Mesothelial cell of epicardium (in vitro differentiated cells): ENCODE results near the gene TANC1. TPM values are rescaled to one million over a fixed set of nuclear protein-coding genes. Genes with fewer than 3 reads are reported as not detected.
A peak's percentile ranks its signal among the peaks of the same experiment; 100 is the strongest.

ENCODE experiments used
- DNase-seq, 2 experiments: peaks; one replicate each; pipeline ENCODE4 v3.0.0; 2021; ENCODE audit warnings: low spot score in 2 of 2; ENCODE audit not compliant: unreplicated experiment in 2 of 2
- H3K27ac Mint-ChIP-seq: 2 replicates; pipeline ENCODE4 v1.8.0; 2021; ENCODE audit warnings: mixed read lengths
- H3K27me3 Mint-ChIP-seq: 2 replicates; pipeline ENCODE4 v1.8.0; 2021; ENCODE audit warnings: low read depth, mixed read lengths
- H3K36me3 Mint-ChIP-seq: 2 replicates; pipeline ENCODE4 v1.8.0; 2021; ENCODE audit warnings: mixed read lengths
- H3K4me1 Mint-ChIP-seq: 2 replicates; pipeline ENCODE4 v1.8.0; 2021; ENCODE audit warnings: mixed read lengths
- H3K4me3 Mint-ChIP-seq: 2 replicates; pipeline ENCODE4 v1.8.0; 2021; ENCODE audit warnings: mild to moderate bottlenecking, moderate library complexity, mixed read lengths
- H3K9me3 Mint-ChIP-seq: 2 replicates; pipeline ENCODE4 v1.8.0; 2021; ENCODE audit warnings: mixed read lengths
- total RNA-seq: library from RNA; stranded (reverse); gene quantifications from 3 replicates; pipeline ENCODE4 v1.2.1, GENCODE V29; 2021
- TF ChIP-seq, protein P1 (sequence below): fragments of 200-600 bp; sonication (generic); IDR thresholded peaks from one replicate; pipeline ENCODE4 v1.5.0; 2021; ENCODE audit warnings: antibody characterized with exemption; ENCODE audit not compliant: unreplicated experiment

TANC1 gene
- total RNA-seq, 1 donor from 2014 or later, result 138 TPM

DNA sequence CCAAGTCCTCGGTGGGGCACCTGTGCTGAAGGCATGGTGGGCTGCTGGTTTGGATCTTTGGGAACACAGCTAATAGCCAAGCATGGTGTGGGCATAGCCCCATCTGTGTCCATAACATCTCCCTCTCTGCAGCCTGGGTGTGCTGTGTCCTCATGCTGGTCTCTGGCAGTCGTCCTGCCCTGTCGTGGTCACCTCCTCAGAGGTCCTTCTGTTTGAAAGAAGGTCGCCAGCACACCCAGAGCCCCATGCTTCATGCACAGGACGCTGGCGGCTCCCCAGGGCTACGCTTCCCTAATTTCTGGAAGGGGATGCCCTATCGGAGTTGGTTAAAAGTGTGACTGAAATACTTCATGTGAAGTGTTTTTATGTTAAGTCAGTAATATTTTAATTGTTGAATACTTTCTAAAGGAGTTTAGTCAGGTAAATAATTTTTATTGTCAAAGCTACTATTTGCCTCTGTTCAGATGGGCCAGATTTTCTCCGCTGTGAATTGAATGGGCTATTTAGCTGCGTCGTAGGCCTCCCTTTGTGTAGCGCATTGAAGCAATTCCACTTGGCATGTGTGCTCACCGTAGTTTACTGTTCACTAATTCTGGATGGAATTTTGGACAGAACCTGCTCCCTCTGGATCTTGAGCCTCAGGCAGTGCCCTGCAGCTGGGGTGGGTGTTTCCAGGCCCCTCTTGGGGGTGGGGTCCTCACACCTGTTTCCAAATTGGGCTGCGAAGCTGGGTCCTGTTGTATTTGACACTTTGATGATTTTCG is 236.1 kb downstream of the TANC1 start:
- no peaks in the 10 kb centered on the region for H3K27me3 Mint-ChIP-seq
- H3K4me3 Mint-ChIP-seq, result no peak overlapping the region
- no peak overlapping the region for H3K27ac Mint-ChIP-seq
- H3K36me3 Mint-ChIP-seq, result peaks cover 46% of the 10 kb centered on the region
- peaks cover 5% of the 10 kb centered on the region for H3K4me1 Mint-ChIP-seq
- H3K9me3 Mint-ChIP-seq, result no peaks in the 10 kb centered on the region
- DNase-seq, result no peak
- TF ChIP-seq, protein P1, sequence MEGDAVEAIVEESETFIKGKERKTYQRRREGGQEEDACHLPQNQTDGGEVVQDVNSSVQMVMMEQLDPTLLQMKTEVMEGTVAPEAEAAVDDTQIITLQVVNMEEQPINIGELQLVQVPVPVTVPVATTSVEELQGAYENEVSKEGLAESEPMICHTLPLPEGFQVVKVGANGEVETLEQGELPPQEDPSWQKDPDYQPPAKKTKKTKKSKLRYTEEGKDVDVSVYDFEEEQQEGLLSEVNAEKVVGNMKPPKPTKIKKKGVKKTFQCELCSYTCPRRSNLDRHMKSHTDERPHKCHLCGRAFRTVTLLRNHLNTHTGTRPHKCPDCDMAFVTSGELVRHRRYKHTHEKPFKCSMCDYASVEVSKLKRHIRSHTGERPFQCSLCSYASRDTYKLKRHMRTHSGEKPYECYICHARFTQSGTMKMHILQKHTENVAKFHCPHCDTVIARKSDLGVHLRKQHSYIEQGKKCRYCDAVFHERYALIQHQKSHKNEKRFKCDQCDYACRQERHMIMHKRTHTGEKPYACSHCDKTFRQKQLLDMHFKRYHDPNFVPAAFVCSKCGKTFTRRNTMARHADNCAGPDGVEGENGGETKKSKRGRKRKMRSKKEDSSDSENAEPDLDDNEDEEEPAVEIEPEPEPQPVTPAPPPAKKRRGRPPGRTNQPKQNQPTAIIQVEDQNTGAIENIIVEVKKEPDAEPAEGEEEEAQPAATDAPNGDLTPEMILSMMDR, result no peak

DNA sequence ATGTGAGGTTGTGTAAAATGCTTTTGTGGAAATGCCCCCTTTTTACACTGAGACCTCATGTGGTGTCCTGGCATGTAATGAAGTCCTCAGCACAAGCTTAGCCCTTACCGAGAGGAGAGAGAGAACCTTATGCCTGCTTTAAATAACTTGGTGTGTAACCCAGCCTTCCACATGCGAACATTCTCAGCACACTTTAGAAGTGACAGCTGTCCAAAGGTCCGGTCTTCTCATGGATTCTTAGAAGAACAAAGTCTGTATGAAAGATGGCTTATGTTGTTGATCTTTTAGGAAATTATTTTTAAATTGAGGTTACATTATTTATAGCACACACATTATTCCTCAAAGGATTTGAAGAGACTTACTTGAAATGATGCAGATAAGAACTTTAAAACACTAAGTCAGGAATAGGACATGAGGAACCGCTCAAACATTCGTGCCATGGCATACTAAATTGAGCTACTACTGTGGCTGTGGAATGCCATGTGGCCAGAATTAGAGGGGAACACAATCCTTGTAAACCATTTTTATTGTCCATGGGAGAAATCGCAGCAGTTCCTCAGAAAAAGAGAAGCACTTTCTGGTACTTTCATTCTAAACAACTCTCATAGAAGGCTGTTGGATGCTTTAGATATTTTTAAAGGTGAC is 238.4 kb downstream of the TANC1 start:
- DNase-seq, result no peak
- peak overlapping the region; percentile 76 for H3K27ac Mint-ChIP-seq
- H3K9me3 Mint-ChIP-seq, result no peaks in the 10 kb centered on the region
- TF ChIP-seq, protein P1, result no peak
- H3K27me3 Mint-ChIP-seq, result no peaks in the 10 kb centered on the region
- H3K4me1 Mint-ChIP-seq, result peaks cover 20% of the 10 kb centered on the region
- no peak overlapping the region for H3K4me3 Mint-ChIP-seq
- H3K36me3 Mint-ChIP-seq, result peaks cover 36% of the 10 kb centered on the region

DNA sequence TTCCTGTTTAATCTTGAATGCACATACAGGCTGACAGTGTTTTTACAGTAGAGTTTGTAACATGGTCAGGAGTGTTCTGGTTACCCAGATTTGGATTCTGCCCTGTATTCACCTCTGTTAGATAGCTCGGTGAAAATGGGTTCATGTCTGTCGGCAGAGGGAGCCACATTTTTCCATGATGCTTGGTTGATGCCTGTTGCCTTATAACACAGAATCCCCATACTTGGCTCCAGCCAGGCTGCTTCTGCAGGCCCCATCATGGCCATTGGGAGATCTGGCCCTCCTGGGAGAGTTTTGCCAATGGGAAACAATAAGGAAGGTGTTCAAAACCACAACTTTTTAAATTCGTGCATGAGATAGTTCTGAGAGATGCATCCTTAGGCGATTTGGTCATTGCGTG is 240.0 kb downstream of the TANC1 start:
- H3K36me3 Mint-ChIP-seq, result peaks cover 42% of the 10 kb centered on the region
- H3K27me3 Mint-ChIP-seq, result no peaks in the 10 kb centered on the region
- peaks cover 34% of the 10 kb centered on the region for H3K4me1 Mint-ChIP-seq
- no peak for DNase-seq
- H3K4me3 Mint-ChIP-seq, result no peak overlapping the region
- no peaks in the 10 kb centered on the region for H3K9me3 Mint-ChIP-seq
- TF ChIP-seq, protein P1, result no peak
- H3K27ac Mint-ChIP-seq, result peak overlapping the region; percentile 91

DNA sequence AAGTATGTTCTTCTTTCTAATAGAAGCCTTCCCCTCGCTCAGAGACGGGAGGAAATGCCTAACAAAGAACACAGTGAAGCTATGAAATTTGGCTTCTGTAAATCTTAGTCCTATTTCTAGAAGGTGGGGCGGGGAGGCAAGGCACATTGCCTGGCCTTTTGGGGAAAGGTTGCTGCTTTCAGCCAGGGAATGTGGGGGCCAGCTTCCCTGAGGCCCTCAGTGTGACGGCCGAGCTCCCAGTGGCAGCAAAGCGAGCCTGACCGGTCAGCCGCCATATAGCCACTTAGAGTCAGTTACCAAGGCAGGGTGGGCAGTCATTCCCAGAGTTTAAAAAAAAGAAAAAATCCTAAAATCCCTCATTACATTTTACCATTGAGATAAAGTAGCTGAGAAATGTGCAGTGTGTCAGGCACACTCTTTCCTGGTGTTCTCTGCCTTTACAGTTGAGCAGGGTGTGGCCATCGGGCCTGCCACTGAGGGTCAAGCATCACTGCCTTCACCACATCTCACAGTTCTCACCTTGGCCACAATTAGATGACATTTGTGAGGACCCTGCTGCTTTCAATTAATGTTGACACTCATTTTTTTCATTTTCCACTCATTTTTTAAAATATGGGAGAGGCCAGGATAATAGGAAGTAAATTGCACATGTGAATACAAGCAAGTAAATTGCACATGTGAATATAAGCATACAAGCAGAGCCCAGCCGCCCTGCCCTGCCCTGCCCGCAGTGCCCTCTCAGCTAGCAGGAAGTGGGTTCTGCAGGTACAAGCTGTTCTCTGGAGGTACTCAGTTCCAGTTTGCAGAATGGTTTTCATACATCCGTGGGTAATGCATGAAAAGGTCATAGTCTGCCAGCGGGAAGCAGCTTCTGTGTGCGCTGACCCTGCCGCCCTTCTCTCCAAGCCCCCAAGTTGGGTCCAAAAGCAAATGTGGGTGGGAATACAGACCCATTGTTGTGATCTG is 241.2 kb downstream of the TANC1 start:
- H3K27ac Mint-ChIP-seq, result peak overlapping the region; percentile 91
- peaks cover 36% of the 10 kb centered on the region for H3K4me1 Mint-ChIP-seq
- H3K4me3 Mint-ChIP-seq, result no peak overlapping the region
- peaks cover 44% of the 10 kb centered on the region for H3K36me3 Mint-ChIP-seq
- DNase-seq, result no peak
- no peaks in the 10 kb centered on the region for H3K9me3 Mint-ChIP-seq
- H3K27me3 Mint-ChIP-seq, result no peaks in the 10 kb centered on the region
- TF ChIP-seq, protein P1, result no peak
